Neuron (in vitro differentiated cells): Measurements from ENCODE around the gene DUSP12.
"Not testable (repeated sequence)": the region's sequence is repeated elsewhere in the genome, so short reads cannot be mapped to it uniquely, and the experiment has no call there.

Source experiments
- H2AFZ ChIP-seq: one replicate; pipeline ENCODE4 v1.6.1; 2013; ENCODE audit warnings: low read depth, mild to moderate bottlenecking, inconsistent platforms, low read length, moderate library complexity
- H3K27me3 ChIP-seq: one replicate; pipeline ENCODE4 v1.6.1; 2013; ENCODE audit warnings: low read length; ENCODE audit not compliant: insufficient read depth
- H3K36me3 ChIP-seq: one replicate; pipeline ENCODE4 v1.6.1; 2013; ENCODE audit warnings: low read length; ENCODE audit not compliant: insufficient read depth
- H3K4me1 ChIP-seq: one replicate; pipeline ENCODE4 v1.6.1; 2013; ENCODE audit warnings: low read length; ENCODE audit not compliant: insufficient read depth
- H3K4me3 ChIP-seq: 2 replicates; pipeline ENCODE4 v1.5.1; 2013; ENCODE audit warnings: mild to moderate bottlenecking, low read length, moderate library complexity
- H3K9me3 ChIP-seq: one replicate; pipeline ENCODE4 v1.6.1; 2013; ENCODE audit warnings: low read length

The DUSP12 gene

DNA sequence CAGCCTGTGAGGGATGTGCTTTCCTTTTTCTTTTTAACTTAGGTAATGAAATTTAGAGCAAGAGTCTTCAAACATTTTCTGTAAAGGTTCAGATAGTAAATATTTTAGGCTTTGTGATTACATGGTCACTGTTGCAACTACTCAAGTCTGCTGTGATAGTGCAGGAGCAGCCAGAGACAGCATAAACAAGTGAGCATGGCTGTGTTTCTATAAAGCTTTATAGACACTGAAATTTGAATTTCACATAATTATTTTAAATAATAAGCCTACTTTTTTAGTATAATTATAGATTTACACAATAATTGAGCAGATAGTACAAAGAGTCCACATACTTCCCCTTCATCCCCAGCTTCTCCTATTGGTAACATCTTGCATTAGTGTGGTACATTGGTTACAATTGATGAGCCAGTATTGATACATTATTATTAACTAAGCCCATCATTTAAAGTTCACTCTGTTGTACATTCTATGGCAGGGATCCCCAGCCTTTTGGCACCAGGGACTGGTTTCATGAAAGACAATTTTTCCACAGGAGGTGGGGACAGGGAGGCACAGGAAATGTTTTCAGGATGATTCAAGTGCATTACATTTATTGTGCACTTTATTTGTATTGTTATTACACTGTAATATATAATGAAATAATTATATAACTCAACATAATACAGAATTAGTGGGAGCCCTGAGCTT lies 19.5 kb downstream of the DUSP12 start:
- H3K27me3 ChIP-seq: no peaks in the 10 kb centered on the region
- H3K9me3 ChIP-seq: no peaks in the 10 kb centered on the region
- no peaks in the 10 kb centered on the region for H3K36me3 ChIP-seq
- no peaks in the 10 kb centered on the region for H3K4me1 ChIP-seq
- no peak overlapping the region for H2AFZ ChIP-seq
- H3K4me3 ChIP-seq: no peak overlapping the region

- not testable (repeated sequence) for H2AFZ ChIP-seq, H3K4me1 ChIP-seq, H3K4me3 ChIP-seq, H3K9me3 ChIP-seq, H3K36me3 ChIP-seq, H3K27me3 ChIP-seq
These were observed 20.1 kb downstream of the DUSP12 start for GRCh38 chr1:161769673-161770045.

GRCh38 chr1:161770250-161770649 lies 20.7 kb downstream of the DUSP12 start:
- Histone ChIP-seq H3K27me3 (no peaks in the 10 kb centered on the region), H2AFZ (no peak overlapping the region), H3K36me3 (no peaks in the 10 kb centered on the region), H3K4me3 (no peak overlapping the region), H3K4me1 (no peaks in the 10 kb centered on the region), H3K9me3 (no peaks in the 10 kb centered on the region)

DNA sequence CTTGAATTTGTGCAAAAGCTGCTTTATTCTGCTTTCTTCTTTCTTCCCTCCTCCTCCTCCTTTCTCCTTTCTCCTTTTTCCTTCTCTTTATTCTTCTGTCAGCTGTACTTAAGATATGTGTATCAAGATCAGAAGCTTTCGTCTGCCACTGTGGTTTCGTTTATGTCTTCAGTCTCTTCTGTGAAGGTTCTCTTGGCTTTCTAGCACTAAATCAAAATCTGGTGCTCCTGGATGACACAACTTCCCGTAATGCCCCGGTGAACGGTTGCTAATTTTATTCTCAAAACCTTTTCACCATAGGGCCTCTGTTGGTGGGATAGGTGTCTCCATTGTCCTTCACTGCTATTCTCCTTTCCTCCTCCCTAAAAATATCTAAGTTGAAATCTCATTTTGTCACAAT lies 21.6 kb downstream of the DUSP12 start:
- Histone ChIP-seq H3K4me3 (no peak overlapping the region), H3K36me3 (no peaks in the 10 kb centered on the region), H3K4me1 (no peaks in the 10 kb centered on the region), H3K27me3 (no peaks in the 10 kb centered on the region), H2AFZ (no peak overlapping the region), H3K9me3 (no peaks in the 10 kb centered on the region)

DNA sequence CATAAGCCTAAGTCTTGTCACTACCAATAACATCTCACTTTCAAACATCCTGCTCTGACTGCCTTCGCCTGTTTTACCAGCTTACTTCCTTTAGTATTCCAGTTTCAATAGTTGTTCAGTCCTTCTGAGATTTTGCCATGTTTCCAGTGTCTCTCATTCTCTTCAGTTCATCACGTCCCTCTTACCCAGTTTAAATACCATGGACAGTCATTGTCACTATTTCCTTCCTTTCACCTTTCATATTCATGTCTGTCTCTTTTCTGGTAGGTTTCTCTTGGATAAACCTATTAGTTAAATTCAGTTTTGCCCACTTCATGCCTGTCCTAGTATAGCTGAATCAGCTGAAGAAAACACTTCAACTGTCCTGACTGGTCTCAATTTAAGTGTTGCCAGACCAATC lies 22.4 kb downstream of the DUSP12 start:
- Histone ChIP-seq H3K4me3 (no peak overlapping the region), H3K27me3 (no peaks in the 10 kb centered on the region), H3K9me3 (no peaks in the 10 kb centered on the region), H3K4me1 (no peaks in the 10 kb centered on the region), H3K36me3 (no peaks in the 10 kb centered on the region), H2AFZ (no peak overlapping the region)

DNA sequence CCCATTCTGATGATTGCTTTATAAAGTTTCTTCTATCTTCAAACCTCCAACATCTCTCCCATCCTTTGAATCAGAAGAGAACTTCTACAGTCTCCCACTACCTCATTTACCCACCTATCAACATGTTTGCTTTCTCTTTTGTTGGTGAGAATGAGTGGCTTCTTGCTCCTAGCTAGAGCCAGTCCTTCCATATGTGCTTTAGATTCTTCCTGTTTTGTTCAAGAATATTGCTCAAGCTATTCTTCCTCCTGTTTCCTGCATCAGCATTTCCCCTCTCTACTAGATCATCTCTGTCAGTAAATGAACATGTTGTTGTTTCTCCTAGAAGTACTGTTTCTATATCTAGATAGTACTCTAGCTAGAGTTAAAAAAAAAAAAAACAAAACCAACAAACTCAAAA lies 22.8 kb downstream of the DUSP12 start:
- no peaks in the 10 kb centered on the region for H3K36me3 ChIP-seq

GRCh38 chr1:161773791-161774190 lies 24.2 kb downstream of the DUSP12 start:
- Histone ChIP-seq H3K27me3 (no peaks in the 10 kb centered on the region), H3K36me3 (no peaks in the 10 kb centered on the region), H3K4me1 (no peaks in the 10 kb centered on the region), H3K9me3 (no peaks in the 10 kb centered on the region), H2AFZ (no peak overlapping the region), H3K4me3 (no peak overlapping the region)

More for the DNA sequence above, 22.8 kb downstream of the DUSP12 start:
- Histone ChIP-seq H3K9me3 (no peaks in the 10 kb centered on the region), H3K4me3 (no peak overlapping the region), H3K27me3 (no peaks in the 10 kb centered on the region), H3K4me1 (no peaks in the 10 kb centered on the region), H2AFZ (no peak overlapping the region)

DNA sequence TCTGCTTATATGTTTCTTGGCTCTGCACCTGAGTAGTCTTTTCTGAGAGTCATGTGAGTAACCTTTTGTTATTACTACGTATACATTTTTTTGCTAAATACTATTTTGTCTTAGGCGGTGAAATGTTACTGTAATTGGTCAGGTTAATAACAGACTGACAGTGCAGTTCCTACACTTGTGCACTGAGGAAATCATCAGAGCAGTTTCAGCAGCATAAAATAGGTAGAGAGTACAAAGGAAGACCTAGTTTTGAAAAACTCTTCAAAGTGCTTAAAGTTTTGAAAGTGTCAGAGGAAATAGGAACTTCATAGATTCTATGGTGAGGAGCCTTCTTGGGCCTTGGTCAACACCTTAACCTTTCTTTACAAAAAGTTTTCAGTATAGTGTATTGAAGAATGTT lies 27.7 kb downstream of the DUSP12 start:
- Histone ChIP-seq H3K4me1 (no peaks in the 10 kb centered on the region), H3K4me3 (no peak overlapping the region), H3K9me3 (no peaks in the 10 kb centered on the region), H2AFZ (no peak overlapping the region), H3K36me3 (peaks cover 6% of the 10 kb centered on the region), H3K27me3 (no peaks in the 10 kb centered on the region)

- Histone ChIP-seq H3K4me3 (no peak overlapping the region), H3K27me3 (no peaks in the 10 kb centered on the region), H3K4me1 (no peaks in the 10 kb centered on the region), H3K36me3 (peaks cover 6% of the 10 kb centered on the region), H2AFZ (no peak overlapping the region), H3K9me3 (no peaks in the 10 kb centered on the region)
These were observed 28.9 kb downstream of the DUSP12 start for GRCh38 chr1:161778522-161778921.

GRCh38 chr1:161779393-161779792 lies 29.8 kb downstream of the DUSP12 start:
- Histone ChIP-seq H3K4me3 (no peak overlapping the region), H3K9me3 (no peaks in the 10 kb centered on the region)

GRCh38 chr1:161781995-161782394 lies 32.4 kb downstream of the DUSP12 start:
- no peak overlapping the region for H2AFZ ChIP-seq
- H3K36me3 ChIP-seq: peaks cover 31% of the 10 kb centered on the region
- H3K4me1 ChIP-seq: no peaks in the 10 kb centered on the region
- no peaks in the 10 kb centered on the region for H3K27me3 ChIP-seq
- no peak overlapping the region for H3K4me3 ChIP-seq
- no peaks in the 10 kb centered on the region for H3K9me3 ChIP-seq

More at GRCh38 chr1:161779393-161779792, 29.8 kb downstream of the DUSP12 start:
- no peaks in the 10 kb centered on the region for H3K27me3 ChIP-seq
- H3K4me1 ChIP-seq: no peaks in the 10 kb centered on the region
- H3K36me3 ChIP-seq: peaks cover 10% of the 10 kb centered on the region
- no peak overlapping the region for H2AFZ ChIP-seq

- no peak overlapping the region for H3K4me3 ChIP-seq
- no peak overlapping the region for H2AFZ ChIP-seq
- H3K4me1 ChIP-seq: no peaks in the 10 kb centered on the region
- peaks cover 31% of the 10 kb centered on the region for H3K36me3 ChIP-seq
- no peaks in the 10 kb centered on the region for H3K27me3 ChIP-seq
- no peaks in the 10 kb centered on the region for H3K9me3 ChIP-seq
These were observed 33.3 kb downstream of the DUSP12 start for GRCh38 chr1:161782886-161783285.

- H3K27me3 ChIP-seq: no peaks in the 10 kb centered on the region
- H2AFZ ChIP-seq: no peak overlapping the region
- H3K9me3 ChIP-seq: no peaks in the 10 kb centered on the region
- peaks cover 35% of the 10 kb centered on the region for H3K36me3 ChIP-seq
- no peak overlapping the region for H3K4me3 ChIP-seq
- H3K4me1 ChIP-seq: no peaks in the 10 kb centered on the region
These were observed 35.4 kb downstream of the DUSP12 start for GRCh38 chr1:161784968-161785367.

- H2AFZ ChIP-seq: no peak overlapping the region
- no peak overlapping the region for H3K4me3 ChIP-seq
- no peaks in the 10 kb centered on the region for H3K9me3 ChIP-seq
- no peaks in the 10 kb centered on the region for H3K27me3 ChIP-seq
- no peaks in the 10 kb centered on the region for H3K4me1 ChIP-seq
- H3K36me3 ChIP-seq: peaks cover 42% of the 10 kb centered on the region
These were observed 37.8 kb downstream of the DUSP12 start for GRCh38 chr1:161787355-161787754.
